Breast epithelium (tissue), 3 donors: ENCODE measurements around the gene ITGA6.

Experiments
- POLR2A ChIP-seq: fragments of 450-650 bp; IDR thresholded peaks from one replicate; pipeline ENCODE4 v1.6.1; 2016; ENCODE audit warnings: antibody characterized with exemption, mild to moderate bottlenecking, moderate library complexity
- TF ChIP-seq, protein P1 (sequence below), 3 donors: fragments of 450-650 bp; IDR thresholded peaks; one replicate each; pipeline ENCODE4 v1.5.1; 2016 to 2017; ENCODE audit warnings: antibody characterized with exemption in 3 of 3, mild to moderate bottlenecking in 3 of 3, moderate library complexity in 3 of 3

DNA sequence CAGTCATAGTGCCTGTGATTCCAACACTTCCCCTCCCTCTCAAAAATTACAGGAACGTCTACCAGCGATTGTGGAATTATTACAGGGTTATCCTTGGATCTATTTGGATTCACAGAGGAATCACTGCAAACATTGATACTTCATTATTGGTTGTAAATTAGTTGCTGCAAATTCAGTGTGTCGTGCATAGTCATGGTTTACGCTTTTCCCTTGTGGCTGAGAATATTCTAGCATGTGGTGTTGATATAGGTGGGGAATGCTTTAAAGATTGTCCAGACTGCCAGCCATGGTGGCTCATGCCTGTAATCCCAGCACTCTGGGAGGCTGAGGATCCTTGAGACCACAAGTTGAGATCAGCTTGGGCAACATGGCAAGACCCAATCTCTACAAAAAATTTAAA is 79.8 kb downstream of the ITGA6 start:
- TF ChIP-seq POLR2A = no peak
- TF ChIP-seq, protein P1, sequence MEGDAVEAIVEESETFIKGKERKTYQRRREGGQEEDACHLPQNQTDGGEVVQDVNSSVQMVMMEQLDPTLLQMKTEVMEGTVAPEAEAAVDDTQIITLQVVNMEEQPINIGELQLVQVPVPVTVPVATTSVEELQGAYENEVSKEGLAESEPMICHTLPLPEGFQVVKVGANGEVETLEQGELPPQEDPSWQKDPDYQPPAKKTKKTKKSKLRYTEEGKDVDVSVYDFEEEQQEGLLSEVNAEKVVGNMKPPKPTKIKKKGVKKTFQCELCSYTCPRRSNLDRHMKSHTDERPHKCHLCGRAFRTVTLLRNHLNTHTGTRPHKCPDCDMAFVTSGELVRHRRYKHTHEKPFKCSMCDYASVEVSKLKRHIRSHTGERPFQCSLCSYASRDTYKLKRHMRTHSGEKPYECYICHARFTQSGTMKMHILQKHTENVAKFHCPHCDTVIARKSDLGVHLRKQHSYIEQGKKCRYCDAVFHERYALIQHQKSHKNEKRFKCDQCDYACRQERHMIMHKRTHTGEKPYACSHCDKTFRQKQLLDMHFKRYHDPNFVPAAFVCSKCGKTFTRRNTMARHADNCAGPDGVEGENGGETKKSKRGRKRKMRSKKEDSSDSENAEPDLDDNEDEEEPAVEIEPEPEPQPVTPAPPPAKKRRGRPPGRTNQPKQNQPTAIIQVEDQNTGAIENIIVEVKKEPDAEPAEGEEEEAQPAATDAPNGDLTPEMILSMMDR (IDR thresholded peaks at IDR 0.05) = no peak
